ENCODE measurements around the gene PTPRU.

DNA sequence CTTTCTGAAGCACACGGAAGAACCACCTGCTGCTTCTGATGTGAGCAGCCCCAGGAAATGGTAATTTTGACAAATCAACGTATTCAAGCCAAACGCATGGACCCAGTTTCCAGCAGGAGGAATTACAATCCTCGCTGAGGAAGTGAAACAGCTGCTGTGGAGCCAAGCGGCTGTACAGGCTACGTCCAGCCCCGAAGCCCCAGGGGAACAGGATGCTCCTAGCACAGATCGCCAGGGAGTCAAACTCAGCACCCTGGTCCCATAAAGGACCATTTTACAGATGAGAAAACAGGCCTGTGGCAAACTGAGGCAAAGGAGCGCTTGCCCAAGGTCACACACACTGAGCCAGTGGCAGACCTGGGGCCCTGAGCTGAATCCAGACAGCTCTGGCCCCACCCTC is 108.0 kb downstream of the PTPRU start:
- no peak for TF ChIP-seq JUNB (IDR thresholded peaks at IDR 0.05; ENCODE audit: unreplicated experiment)
- TF ChIP-seq, protein P1, sequence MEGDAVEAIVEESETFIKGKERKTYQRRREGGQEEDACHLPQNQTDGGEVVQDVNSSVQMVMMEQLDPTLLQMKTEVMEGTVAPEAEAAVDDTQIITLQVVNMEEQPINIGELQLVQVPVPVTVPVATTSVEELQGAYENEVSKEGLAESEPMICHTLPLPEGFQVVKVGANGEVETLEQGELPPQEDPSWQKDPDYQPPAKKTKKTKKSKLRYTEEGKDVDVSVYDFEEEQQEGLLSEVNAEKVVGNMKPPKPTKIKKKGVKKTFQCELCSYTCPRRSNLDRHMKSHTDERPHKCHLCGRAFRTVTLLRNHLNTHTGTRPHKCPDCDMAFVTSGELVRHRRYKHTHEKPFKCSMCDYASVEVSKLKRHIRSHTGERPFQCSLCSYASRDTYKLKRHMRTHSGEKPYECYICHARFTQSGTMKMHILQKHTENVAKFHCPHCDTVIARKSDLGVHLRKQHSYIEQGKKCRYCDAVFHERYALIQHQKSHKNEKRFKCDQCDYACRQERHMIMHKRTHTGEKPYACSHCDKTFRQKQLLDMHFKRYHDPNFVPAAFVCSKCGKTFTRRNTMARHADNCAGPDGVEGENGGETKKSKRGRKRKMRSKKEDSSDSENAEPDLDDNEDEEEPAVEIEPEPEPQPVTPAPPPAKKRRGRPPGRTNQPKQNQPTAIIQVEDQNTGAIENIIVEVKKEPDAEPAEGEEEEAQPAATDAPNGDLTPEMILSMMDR (conservative IDR thresholded peaks at IDR 0.05; ENCODE audit: low read depth in 2 of 2), result no peak
- TF ChIP-seq, protein P2, sequence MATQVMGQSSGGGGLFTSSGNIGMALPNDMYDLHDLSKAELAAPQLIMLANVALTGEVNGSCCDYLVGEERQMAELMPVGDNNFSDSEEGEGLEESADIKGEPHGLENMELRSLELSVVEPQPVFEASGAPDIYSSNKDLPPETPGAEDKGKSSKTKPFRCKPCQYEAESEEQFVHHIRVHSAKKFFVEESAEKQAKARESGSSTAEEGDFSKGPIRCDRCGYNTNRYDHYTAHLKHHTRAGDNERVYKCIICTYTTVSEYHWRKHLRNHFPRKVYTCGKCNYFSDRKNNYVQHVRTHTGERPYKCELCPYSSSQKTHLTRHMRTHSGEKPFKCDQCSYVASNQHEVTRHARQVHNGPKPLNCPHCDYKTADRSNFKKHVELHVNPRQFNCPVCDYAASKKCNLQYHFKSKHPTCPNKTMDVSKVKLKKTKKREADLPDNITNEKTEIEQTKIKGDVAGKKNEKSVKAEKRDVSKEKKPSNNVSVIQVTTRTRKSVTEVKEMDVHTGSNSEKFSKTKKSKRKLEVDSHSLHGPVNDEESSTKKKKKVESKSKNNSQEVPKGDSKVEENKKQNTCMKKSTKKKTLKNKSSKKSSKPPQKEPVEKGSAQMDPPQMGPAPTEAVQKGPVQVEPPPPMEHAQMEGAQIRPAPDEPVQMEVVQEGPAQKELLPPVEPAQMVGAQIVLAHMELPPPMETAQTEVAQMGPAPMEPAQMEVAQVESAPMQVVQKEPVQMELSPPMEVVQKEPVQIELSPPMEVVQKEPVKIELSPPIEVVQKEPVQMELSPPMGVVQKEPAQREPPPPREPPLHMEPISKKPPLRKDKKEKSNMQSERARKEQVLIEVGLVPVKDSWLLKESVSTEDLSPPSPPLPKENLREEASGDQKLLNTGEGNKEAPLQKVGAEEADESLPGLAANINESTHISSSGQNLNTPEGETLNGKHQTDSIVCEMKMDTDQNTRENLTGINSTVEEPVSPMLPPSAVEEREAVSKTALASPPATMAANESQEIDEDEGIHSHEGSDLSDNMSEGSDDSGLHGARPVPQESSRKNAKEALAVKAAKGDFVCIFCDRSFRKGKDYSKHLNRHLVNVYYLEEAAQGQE (IDR thresholded peaks at IDR 0.05; ENCODE audit: unreplicated experiment), result no peak
- no peak for TF ChIP-seq POLR2AphosphoS5 (IDR thresholded peaks at IDR 0.05; ENCODE audit: low read depth)
- TF ChIP-seq, protein P3, sequence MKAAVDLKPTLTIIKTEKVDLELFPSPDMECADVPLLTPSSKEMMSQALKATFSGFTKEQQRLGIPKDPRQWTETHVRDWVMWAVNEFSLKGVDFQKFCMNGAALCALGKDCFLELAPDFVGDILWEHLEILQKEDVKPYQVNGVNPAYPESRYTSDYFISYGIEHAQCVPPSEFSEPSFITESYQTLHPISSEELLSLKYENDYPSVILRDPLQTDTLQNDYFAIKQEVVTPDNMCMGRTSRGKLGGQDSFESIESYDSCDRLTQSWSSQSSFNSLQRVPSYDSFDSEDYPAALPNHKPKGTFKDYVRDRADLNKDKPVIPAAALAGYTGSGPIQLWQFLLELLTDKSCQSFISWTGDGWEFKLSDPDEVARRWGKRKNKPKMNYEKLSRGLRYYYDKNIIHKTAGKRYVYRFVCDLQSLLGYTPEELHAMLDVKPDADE (IDR thresholded peaks at IDR 0.05), result no peak
- TF ChIP-seq, protein P4, sequence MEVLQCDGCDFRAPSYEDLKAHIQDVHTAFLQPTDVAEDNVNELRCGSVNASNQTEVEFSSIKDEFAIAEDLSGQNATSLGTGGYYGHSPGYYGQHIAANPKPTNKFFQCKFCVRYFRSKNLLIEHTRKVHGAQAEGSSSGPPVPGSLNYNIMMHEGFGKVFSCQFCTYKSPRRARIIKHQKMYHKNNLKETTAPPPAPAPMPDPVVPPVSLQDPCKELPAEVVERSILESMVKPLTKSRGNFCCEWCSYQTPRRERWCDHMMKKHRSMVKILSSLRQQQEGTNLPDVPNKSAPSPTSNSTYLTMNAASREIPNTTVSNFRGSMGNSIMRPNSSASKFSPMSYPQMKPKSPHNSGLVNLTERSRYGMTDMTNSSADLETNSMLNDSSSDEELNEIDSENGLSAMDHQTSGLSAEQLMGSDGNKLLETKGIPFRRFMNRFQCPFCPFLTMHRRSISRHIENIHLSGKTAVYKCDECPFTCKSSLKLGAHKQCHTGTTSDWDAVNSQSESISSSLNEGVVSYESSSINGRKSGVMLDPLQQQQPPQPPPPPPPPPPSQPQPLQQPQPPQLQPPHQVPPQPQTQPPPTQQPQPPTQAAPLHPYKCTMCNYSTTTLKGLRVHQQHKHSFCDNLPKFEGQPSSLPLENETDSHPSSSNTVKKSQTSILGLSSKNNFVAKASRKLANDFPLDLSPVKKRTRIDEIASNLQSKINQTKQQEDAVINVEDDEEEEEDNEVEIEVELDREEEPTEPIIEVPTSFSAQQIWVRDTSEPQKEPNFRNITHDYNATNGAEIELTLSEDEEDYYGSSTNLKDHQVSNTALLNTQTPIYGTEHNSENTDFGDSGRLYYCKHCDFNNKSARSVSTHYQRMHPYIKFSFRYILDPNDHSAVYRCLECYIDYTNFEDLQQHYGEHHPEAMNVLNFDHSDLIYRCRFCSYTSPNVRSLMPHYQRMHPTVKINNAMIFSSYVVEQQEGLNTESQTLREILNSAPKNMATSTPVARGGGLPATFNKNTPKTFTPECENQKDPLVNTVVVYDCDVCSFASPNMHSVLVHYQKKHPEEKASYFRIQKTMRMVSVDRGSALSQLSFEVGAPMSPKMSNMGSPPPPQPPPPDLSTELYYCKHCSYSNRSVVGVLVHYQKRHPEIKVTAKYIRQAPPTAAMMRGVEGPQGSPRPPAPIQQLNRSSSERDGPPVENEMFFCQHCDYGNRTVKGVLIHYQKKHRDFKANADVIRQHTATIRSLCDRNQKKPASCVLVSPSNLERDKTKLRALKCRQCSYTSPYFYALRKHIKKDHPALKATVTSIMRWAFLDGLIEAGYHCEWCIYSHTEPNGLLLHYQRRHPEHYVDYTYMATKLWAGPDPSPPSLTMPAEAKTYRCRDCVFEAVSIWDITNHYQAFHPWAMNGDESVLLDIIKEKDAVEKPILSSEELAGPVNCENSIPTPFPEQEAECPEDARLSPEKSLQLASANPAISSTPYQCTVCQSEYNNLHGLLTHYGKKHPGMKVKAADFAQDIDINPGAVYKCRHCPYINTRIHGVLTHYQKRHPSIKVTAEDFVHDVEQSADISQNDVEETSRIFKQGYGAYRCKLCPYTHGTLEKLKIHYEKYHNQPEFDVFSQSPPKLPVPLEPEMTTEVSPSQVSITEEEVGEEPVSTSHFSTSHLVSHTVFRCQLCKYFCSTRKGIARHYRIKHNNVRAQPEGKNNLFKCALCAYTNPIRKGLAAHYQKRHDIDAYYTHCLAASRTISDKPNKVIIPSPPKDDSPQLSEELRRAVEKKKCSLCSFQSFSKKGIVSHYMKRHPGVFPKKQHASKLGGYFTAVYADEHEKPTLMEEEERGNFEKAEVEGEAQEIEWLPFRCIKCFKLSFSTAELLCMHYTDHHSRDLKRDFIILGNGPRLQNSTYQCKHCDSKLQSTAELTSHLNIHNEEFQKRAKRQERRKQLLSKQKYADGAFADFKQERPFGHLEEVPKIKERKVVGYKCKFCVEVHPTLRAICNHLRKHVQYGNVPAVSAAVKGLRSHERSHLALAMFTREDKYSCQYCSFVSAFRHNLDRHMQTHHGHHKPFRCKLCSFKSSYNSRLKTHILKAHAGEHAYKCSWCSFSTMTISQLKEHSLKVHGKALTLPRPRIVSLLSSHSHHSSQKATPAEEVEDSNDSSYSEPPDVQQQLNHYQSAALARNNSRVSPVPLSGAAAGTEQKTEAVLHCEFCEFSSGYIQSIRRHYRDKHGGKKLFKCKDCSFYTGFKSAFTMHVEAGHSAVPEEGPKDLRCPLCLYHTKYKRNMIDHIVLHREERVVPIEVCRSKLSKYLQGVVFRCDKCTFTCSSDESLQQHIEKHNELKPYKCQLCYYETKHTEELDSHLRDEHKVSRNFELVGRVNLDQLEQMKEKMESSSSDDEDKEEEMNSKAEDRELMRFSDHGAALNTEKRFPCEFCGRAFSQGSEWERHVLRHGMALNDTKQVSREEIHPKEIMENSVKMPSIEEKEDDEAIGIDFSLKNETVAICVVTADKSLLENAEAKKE (CRISPR knock-in tag; IDR thresholded peaks at IDR 0.05), result no peak
- TF ChIP-seq EZH2 (IDR thresholded peaks at IDR 0.05; ENCODE audit: low read depth, unreplicated experiment), result no peak
- no peak for TF ChIP-seq EZH2phosphoT487 (IDR thresholded peaks at IDR 0.05; ENCODE audit: unreplicated experiment)
- no peak for TF ChIP-seq CREB1 (CRISPR knock-in tag; IDR thresholded peaks at IDR 0.05; ENCODE audit: low read depth)
- TF ChIP-seq STAT1 (IDR thresholded peaks at IDR 0.05; ENCODE audit: unreplicated experiment), result no peak

Measured in GM23338 (cell line).